NCI-H748 (cell line): ENCODE results near the gene PLGLB2.
"Not testable (repeated sequence)": the region's sequence is repeated elsewhere in the genome, so short reads cannot be mapped to it uniquely, and the experiment has no call there.

Source experiments
- DNase-seq: peaks from one replicate; lab custom pipeline; 2025; ENCODE audit not compliant: unreplicated experiment; lab: John Stamatoyannopoulos, UW

PLGLB2 gene

DNA sequence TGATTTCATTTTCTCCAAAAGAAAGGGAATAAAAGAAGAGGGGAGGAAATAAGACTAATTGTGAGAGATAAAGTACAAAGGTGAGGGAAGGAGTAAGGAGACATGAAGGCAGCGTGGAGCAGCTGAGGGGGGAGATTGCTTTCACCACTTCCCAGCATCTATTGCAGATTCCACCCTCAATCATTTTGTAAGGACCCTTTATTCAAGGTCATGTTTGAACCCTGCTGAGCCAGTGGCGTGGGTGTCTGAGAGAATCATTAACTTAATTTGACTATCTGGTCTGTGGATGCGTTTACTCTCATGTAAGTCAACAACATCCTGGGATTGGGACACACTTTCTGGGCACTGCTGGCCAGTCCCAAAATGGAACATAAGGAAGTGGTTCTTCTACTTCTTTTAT is at the start of gene PLGLB2:
PLGLB2 (plus strand) TSS at position 297 of the 400 bp plus-strand sequence; CDS start at position 364, 67 bp downstream.
- not testable (repeated sequence) for DNase-seq

DNA sequence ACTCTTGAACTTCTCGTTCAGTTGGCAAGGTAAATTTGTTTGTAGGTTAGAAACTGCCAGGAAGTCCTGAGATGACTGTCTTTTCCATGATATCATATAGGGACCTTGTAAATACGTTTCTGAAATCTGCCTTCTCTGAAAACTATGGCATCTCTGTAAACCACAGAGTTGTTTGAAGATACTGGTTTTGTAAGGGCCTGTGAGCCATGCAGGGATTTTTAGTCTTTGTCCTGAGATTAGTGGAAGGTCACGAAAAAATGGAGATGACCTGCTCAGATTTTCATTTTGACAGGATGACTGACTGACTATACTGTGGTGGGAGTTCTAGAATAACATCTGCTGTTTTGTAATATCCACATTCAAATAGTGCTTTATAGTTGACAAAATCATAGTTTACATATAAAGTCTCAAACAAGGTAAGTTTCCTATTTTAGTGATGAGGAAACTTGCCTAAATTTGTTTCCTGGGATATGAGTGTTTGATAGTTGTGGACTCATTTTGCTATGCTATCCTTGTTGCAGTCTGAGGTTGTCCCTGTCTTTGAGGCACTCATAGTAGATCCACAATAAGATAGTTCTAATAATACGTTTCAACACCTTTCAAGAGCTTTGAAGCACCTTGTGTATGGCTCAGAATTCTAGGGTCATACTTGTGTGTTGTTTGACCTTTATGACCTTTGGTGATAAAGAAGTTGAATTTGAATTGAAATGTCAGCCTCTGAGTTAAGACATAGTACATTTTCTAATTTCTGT is 43.1 kb upstream of the PLGLB2 start:
- not testable (repeated sequence) for DNase-seq

- DNase-seq = not testable (repeated sequence)
These were observed 39.5 kb upstream of the PLGLB2 start for GRCh38 chr2:87708368-87708767.

DNA sequence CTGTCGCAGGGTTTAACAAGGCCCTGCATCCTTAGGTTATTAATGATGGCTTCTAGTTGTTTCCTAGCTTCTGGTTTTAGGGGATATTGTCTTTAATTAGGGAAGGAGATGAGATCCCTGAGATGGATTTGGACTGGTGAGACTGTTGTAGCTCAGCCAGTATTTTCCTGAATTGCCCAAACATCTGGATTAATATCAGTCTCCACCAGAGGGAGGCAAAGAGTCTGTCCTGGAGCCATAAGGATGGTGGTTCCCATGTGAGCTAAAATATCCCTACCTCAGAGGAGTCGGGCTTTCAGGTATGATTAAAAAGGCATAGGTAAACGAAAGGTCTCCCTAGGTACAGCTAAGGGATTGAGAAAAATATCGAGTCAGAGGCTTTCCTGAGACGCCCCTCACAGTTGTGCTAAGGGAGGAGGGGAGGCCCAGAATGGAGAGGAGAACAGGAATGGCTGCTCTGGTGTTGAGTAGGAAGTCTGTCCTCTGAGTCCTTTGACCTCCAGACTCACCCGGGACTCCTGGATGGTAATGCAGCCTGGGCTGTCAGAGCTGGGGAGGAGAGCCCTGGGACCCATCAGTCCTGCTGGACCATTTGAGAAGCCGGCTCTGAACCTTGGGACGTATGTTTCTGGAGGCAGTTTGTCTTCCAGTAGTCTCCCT is 19.8 kb upstream of the PLGLB2 start:
- DNase-seq = not testable (repeated sequence)

GRCh38 chr2:87740928-87741327 is 7.0 kb upstream of the PLGLB2 start:
- DNase-seq = not testable (repeated sequence)

GRCh38 chr2:87742393-87743108 is 5.3 kb upstream of the PLGLB2 start:
- not testable (repeated sequence) for DNase-seq

DNA sequence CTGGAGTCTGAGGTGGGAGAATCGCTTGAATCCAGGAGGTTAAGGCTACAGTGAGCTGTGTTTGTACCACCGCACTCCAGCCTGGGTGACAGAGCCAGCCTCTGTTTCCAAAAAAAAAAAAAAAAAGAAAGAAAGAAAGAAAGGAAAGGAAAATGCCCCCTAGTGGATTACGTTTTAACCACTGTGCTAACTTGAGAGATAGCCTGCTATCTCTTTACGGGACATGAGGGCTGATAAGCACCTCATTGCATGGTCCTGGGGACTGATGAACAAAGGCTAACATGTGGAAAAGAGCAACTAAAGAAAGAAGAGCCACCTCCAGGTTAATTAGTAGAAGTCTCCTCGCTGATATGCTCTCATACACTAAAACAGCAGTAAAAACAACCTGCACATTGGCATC is 4.2 kb upstream of the PLGLB2 start:
- DNase-seq = not testable (repeated sequence)

GRCh38 chr2:87745353-87745951 is 2.4 kb upstream of the PLGLB2 start:
- DNase-seq = not testable (repeated sequence)

DNA sequence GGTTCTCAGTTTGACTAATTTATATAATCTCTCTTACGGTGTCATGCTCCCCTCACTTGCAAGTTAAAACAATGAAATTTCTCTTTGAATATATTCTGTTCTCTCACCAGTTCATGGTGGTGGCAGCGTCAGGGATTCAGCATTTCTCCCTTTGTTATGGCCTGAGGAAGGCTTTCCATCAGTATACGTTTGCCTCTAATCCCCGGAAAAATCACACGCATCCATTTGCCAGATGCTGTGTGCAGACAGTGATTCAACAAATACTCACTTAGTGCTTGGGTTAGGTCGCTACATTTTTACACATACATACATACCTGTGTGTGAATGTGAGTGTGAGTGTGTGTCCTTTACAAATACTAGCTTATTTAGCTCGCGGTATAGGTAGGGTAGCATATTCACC is 637 bp downstream of the PLGLB2 start:
- not testable (repeated sequence) for DNase-seq

DNA sequence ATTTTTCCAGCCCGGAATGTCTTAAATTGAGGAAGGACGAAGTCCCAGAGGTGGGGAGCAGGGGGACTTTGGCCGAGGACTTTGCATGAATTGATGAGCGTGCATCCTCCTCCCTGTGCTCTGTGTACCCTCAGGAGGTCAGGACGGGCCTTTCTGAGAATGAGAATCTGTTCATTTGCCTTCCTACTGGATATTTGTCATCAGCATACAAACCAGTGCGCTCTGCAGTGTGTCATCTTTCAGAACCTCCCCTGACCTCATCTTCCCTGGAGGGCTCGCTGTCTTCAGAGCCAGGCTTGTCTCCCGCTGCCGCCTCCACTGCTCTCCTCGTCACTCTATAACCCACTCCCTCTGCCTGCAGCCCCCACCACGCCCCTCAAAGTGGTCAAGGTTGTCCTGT is 2.7 kb downstream of the PLGLB2 start:
- not testable (repeated sequence) for DNase-seq

- not testable (repeated sequence) for DNase-seq
These were observed 6.9 kb downstream of the PLGLB2 start for GRCh38 chr2:87754759-87755158.
